Measurements from ENCODE around the gene CD96. TPM values are rescaled to one million over a fixed set of nuclear protein-coding genes. Genes with fewer than 3 reads are reported as not detected.

The CD96 gene
- total RNA-seq, 1 experiment from 2014 or later = 0.59 TPM

GRCh38 chr3:111585217-111585616, 43.2 kb downstream of the CD96 start:
- DNase-seq = no peak
- Histone ChIP-seq H3K9me3 (peaks cover 5% of the 10 kb centered on the region; the same call in 1 of the 2 replicates), H3K36me3 (ENCODE audit: control insufficient read depth, insufficient read depth, low read length) (no peaks in the 10 kb centered on the region), H3K4me3 (ENCODE audit: low read depth, low read length) (no peak overlapping the region), H3K4me1 (peaks cover 24% of the 10 kb centered on the region), H3K27me3 (replicated peaks; ENCODE audit: control insufficient read depth, insufficient read depth, low read length) (no peaks in the 10 kb centered on the region)
- H3K4me3 Mint-ChIP-seq (ENCODE audit: unreplicated experiment) = no peak overlapping the region
- no peak overlapping the region for H3K27ac Mint-ChIP-seq (ENCODE audit: unreplicated experiment)
- no TSS peak for BruUV-seq (replicated peaks)
- TF ChIP-seq CTCF (IDR thresholded peaks at IDR 0.05; ENCODE audit: insufficient read depth in 1 of 2, low read depth in 1 of 2, low read length in 1 of 2, severe bottlenecking in 1 of 2, unreplicated experiment in 1 of 2) = no peak
- peaks cover 4% of the 10 kb centered on the region for H3K36me3 Mint-ChIP-seq (ENCODE audit: insufficient read depth, unreplicated experiment)
- intact Hi-C loops (cut with micrococcal nuclease; ENCODE audit: unreplicated experiment) = no loop called here
- ChIA-PET CTCF (no interaction called here), POLR2A (no interaction called here)
- peaks cover 41% of the 10 kb centered on the region for H3K4me1 Mint-ChIP-seq (ENCODE audit: low read depth, unreplicated experiment)
- peaks cover 35% of the 10 kb centered on the region for H3K9me3 Mint-ChIP-seq (ENCODE audit: unreplicated experiment)
- no peaks in the 10 kb centered on the region for H3K27me3 Mint-ChIP-seq (ENCODE audit: insufficient read depth, unreplicated experiment)

GRCh38 chr3:111588527-111588926, 46.5 kb downstream of the CD96 start:
- peaks cover 35% of the 10 kb centered on the region for H3K9me3 Mint-ChIP-seq (ENCODE audit: unreplicated experiment)
- no peak for DNase-seq
- BruUV-seq (replicated peaks) = no TSS peak
- peaks cover 4% of the 10 kb centered on the region for H3K36me3 Mint-ChIP-seq (ENCODE audit: insufficient read depth, unreplicated experiment)
- TF ChIP-seq CTCF (IDR thresholded peaks at IDR 0.05; ENCODE audit: insufficient read depth in 1 of 2, low read depth in 1 of 2, low read length in 1 of 2, severe bottlenecking in 1 of 2, unreplicated experiment in 1 of 2) = no peak
- intact Hi-C loops (cut with micrococcal nuclease; ENCODE audit: unreplicated experiment) = no loop called here
- Histone ChIP-seq H3K36me3 (ENCODE audit: control insufficient read depth, insufficient read depth, low read length) (no peaks in the 10 kb centered on the region), H3K4me1 (peaks cover 4% of the 10 kb centered on the region; the same call in 1 of the 2 replicates), H3K4me3 (ENCODE audit: low read depth, low read length) (no peak overlapping the region), H3K9me3 (0 out of 2 replicates have a peak, but pooled peaks cover 5% of the 10 kb centered on the region), H3K27me3 (replicated peaks; ENCODE audit: control insufficient read depth, insufficient read depth, low read length) (no peaks in the 10 kb centered on the region)
- no peak overlapping the region for H3K27ac Mint-ChIP-seq (ENCODE audit: unreplicated experiment)
- no peaks in the 10 kb centered on the region for H3K27me3 Mint-ChIP-seq (ENCODE audit: insufficient read depth, unreplicated experiment)
- ChIA-PET POLR2A (interaction anchor here (0.6 kb wide), 1 partner anchor 346 kb away, joined by 3 read pairs; no protein-coding TSS in a partner anchor), CTCF (no interaction called here)
- H3K4me3 Mint-ChIP-seq (ENCODE audit: unreplicated experiment) = no peak overlapping the region
- H3K4me1 Mint-ChIP-seq (ENCODE audit: low read depth, unreplicated experiment) = peaks cover 19% of the 10 kb centered on the region

GRCh38 chr3:111589303-111590142, 47.5 kb downstream of the CD96 start:
- CTCF ChIA-PET = no interaction called here
- POLR2A ChIA-PET = interaction anchor here (0.6 kb wide), 1 partner anchor 345 kb away, joined by 3 read pairs; no protein-coding TSS in a partner anchor
- no TSS peak for BruUV-seq (replicated peaks)

More at GRCh38 chr3:111589303-111590142, 47.5 kb downstream of the CD96 start:
- Histone ChIP-seq H3K27me3 (replicated peaks; ENCODE audit: control insufficient read depth, insufficient read depth, low read length) (no peaks in the 10 kb centered on the region), H3K4me3 (ENCODE audit: low read depth, low read length) (no peak overlapping the region), H3K36me3 (ENCODE audit: control insufficient read depth, insufficient read depth, low read length) (no peaks in the 10 kb centered on the region), H3K9me3 (0 out of 2 replicates have a peak, but pooled peaks cover 5% of the 10 kb centered on the region), H3K4me1 (peaks cover 7% of the 10 kb centered on the region; the same call in 1 of the 2 replicates)
- Mint-ChIP-seq H3K4me3 (ENCODE audit: unreplicated experiment) (no peak overlapping the region), H3K36me3 (ENCODE audit: insufficient read depth, unreplicated experiment) (peaks cover 4% of the 10 kb centered on the region), H3K9me3 (ENCODE audit: unreplicated experiment) (peaks cover 27% of the 10 kb centered on the region), H3K27me3 (ENCODE audit: insufficient read depth, unreplicated experiment) (no peaks in the 10 kb centered on the region), H3K4me1 (ENCODE audit: low read depth, unreplicated experiment) (peaks cover 26% of the 10 kb centered on the region), H3K27ac (ENCODE audit: unreplicated experiment) (no peak overlapping the region)
- intact Hi-C loops (cut with micrococcal nuclease; ENCODE audit: unreplicated experiment) = no loop called here
- TF ChIP-seq CTCF (IDR thresholded peaks at IDR 0.05; ENCODE audit: insufficient read depth in 1 of 2, low read depth in 1 of 2, low read length in 1 of 2, severe bottlenecking in 1 of 2, unreplicated experiment in 1 of 2) = no peak
- DNase-seq = no peak
